Brain microvascular endothelial cell (primary cell): ENCODE measurements around the gene TNFRSF8.
A peak's percentile ranks its signal among the peaks of the same experiment; 100 is the strongest.

Source experiments
- DNase-seq: peaks from one replicate; pipeline ENCODE4 v3.0.0-alpha.2; 2020
- H3K27ac ChIP-seq: fragments of 250-450 bp; sonication (Bioruptor Pico); 2 replicates; pipeline ENCODE4 v1.5.1; 2020; ENCODE audit warnings: mild to moderate bottlenecking, moderate library complexity
- H3K27me3 ChIP-seq: fragments of 250-450 bp; sonication (Bioruptor Pico); replicated peaks from 2 replicates; pipeline ENCODE4 v1.5.1; 2020; ENCODE audit warnings: mild to moderate bottlenecking
- H3K36me3 ChIP-seq: fragments of 250-450 bp; sonication (Bioruptor Pico); replicated peaks from 2 replicates; pipeline ENCODE4 v1.5.1; 2020; ENCODE audit warnings: mild to moderate bottlenecking
- H3K4me3 ChIP-seq: 2 replicates; pipeline ENCODE4 v1.5.1; 2011; ENCODE audit warnings: low read depth, mild to moderate bottlenecking, control low read depth, low read length, moderate library complexity
- in situ Hi-C: cut with HindIII; loops from 2 replicates; pipeline ENCODE4 v1.10.0; 2017; ENCODE audit warnings: low sequenced_read_pairs, low pct_ligation_motif_present
- TF ChIP-seq, protein P1 (sequence below): IDR thresholded peaks from 2 replicates; pipeline ENCODE4 v1.5.1; 2011; ENCODE audit warnings: low read depth, mild to moderate bottlenecking, moderate library complexity, low read length, control low read depth, inconsistent platforms; ENCODE audit errors: missing control alignments

TNFRSF8 gene

DNA sequence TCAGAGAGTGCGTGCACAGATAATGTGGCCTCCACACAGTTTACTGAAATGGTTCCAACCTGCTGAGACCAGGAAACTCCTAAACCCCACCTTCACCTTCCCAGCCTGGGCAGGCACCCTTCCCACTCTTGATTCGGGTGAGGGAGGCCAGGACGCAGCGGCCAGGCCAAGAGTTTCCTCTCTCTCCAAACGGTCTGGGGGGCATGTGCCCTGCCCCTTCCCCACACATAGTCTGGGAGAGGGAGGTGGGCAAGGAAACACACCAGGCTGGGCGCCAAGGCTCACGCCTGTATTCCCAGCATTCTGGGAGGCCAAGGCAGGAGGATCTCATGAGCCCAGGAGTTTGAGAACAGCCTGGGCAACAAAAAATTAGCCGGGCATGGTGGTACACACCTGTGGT lies 9.6 kb downstream of the TNFRSF8 start:
- TF ChIP-seq, protein P1, sequence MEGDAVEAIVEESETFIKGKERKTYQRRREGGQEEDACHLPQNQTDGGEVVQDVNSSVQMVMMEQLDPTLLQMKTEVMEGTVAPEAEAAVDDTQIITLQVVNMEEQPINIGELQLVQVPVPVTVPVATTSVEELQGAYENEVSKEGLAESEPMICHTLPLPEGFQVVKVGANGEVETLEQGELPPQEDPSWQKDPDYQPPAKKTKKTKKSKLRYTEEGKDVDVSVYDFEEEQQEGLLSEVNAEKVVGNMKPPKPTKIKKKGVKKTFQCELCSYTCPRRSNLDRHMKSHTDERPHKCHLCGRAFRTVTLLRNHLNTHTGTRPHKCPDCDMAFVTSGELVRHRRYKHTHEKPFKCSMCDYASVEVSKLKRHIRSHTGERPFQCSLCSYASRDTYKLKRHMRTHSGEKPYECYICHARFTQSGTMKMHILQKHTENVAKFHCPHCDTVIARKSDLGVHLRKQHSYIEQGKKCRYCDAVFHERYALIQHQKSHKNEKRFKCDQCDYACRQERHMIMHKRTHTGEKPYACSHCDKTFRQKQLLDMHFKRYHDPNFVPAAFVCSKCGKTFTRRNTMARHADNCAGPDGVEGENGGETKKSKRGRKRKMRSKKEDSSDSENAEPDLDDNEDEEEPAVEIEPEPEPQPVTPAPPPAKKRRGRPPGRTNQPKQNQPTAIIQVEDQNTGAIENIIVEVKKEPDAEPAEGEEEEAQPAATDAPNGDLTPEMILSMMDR = no peak
- Histone ChIP-seq H3K27ac (no peak overlapping the region), H3K4me3 (no peak overlapping the region), H3K36me3 (no peaks in the 10 kb centered on the region), H3K27me3 (no peaks in the 10 kb centered on the region)
- no peak for DNase-seq
- in situ Hi-C loops = no loop called here

DNA sequence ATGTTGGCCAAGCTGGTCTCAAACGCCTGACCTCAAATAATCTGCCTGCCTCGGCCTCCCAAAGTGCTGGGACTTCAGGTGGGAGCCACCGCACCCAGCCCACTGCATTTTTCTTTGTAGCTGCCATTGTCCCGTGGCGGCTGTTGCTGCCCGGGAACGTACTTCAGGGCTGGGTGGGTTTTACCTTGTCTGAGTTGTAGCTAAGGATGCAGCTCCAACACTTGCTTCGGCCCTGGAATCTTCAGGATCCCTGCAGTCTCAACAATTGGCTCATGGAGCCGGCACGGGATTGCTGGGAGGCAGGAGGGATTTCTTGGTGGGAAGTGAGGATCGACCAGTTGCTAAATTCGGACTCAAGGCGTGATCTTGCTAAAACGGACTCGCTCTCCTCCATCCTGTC lies 10.7 kb downstream of the TNFRSF8 start:
- Histone ChIP-seq H3K27ac (no peak overlapping the region), H3K36me3 (no peaks in the 10 kb centered on the region), H3K27me3 (no peaks in the 10 kb centered on the region), H3K4me3 (no peak overlapping the region)
- no peak for DNase-seq
- in situ Hi-C loops = no loop called here
- TF ChIP-seq, protein P1 = no peak

DNA sequence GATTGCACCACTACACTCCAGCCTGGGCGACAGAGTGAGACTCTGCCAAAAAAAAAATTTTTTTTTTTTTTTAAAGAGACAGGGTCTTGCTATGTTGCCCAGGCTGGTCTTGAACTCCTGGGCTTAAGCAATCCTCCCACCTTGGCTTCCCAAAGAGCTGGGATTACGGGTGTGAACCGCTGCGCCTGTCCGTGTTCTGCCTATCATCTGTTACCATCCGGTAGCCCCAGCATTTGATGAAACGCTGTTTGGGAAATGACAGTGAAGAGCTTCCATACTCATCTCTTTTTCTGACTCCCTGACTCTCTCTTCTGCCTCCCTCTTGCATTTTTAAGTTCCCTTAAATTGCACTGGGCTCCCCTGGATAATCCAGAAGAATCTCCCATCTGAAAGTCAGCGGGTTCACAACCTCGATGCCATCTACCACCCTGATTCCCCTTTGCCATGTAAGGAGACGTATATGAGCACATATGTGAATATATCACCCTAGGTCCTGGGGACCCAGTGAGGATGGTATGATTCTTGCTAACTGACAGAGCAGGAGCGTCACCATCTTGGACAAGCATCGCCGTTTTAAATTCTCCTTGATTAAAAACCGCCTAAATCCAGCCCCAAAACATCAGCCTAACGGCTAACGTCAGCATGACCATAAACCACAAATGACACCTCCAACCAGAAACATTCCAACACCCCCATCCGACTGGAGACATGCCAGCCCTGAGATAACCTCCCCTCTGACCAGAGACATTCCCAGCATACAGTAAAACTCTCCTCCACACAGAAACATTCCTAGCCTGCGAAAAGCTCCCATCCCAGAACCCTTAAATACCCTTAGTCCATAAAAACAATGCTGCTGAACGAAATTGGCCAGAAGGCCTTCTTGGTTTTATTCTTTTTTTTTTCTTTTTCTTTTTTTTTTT lies 12.4 kb downstream of the TNFRSF8 start:
- DNase-seq = peak; percentile 93
- Histone ChIP-seq H3K36me3 (no peaks in the 10 kb centered on the region), H3K27me3 (no peaks in the 10 kb centered on the region), H3K27ac (no peak overlapping the region), H3K4me3 (no peak overlapping the region)
- in situ Hi-C loops = no loop called here
- TF ChIP-seq, protein P1 = no peak

DNA sequence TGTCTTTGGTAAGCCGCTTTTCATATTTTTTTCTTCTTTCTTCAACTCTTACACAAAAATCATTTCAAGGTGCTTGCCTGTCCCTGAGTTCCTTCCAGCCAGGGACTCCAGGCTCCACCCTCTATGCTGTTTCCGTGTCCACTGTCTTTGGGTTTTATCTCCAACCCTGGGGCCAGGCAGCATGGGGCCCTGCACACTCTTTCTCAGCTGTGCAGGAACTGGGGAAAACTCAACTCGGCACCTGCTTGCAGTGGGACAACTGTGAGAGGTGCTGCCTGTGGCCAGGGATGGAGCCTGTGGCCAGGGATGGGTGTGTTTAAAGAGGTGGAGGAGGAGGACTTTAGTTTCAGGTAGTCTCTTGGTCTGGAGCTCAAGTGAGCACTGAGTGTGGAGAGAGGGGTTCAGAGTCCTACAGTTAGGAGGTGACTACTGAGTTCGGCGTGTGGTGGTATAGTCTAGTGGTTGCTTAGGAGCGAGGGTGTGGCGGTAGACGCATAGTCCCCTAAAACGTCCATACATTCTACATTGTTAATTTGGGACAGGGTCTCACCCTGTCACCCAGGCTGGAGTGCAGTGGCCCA lies 13.4 kb downstream of the TNFRSF8 start:
- in situ Hi-C loops = no loop called here
- no peak for DNase-seq
- TF ChIP-seq, protein P1 = no peak
- no peaks in the 10 kb centered on the region for H3K27me3 ChIP-seq
- H3K4me3 ChIP-seq = no peak overlapping the region
- no peak overlapping the region for H3K27ac ChIP-seq
- no peaks in the 10 kb centered on the region for H3K36me3 ChIP-seq

DNA sequence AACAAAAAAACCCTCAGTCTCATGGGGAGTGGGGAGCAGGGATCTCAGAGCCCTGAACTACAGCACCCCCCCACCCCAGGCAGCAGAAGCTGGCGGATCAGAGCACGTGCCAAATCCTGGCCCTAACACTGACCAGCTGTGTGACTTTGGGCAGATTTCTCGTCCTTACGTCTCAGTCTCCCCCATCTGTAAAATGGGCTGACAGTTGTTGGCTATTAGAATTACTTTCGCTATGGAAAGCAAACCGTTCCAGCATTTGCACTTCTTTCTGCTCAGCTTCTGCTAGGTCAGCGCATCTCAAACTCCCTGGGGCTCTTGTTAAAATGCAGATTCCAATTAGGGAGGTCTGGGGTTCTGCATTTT lies 15.5 kb downstream of the TNFRSF8 start:
- Histone ChIP-seq H3K4me3 (no peak overlapping the region), H3K27me3 (no peaks in the 10 kb centered on the region), H3K27ac (no peak overlapping the region), H3K36me3 (no peaks in the 10 kb centered on the region)
- in situ Hi-C loops = no loop called here
- TF ChIP-seq, protein P1 = no peak
- DNase-seq = no peak
